Islet of Langerhans (tissue), 1 donor: ENCODE results near the gene DISP2.

Experiments used
- FAIRE-seq: peaks from one replicate; lab custom pipeline; 2011; peaks lifted over from hg19 to GRCh38; lab: Jason Lieb, UNC

The DISP2 gene

DNA sequence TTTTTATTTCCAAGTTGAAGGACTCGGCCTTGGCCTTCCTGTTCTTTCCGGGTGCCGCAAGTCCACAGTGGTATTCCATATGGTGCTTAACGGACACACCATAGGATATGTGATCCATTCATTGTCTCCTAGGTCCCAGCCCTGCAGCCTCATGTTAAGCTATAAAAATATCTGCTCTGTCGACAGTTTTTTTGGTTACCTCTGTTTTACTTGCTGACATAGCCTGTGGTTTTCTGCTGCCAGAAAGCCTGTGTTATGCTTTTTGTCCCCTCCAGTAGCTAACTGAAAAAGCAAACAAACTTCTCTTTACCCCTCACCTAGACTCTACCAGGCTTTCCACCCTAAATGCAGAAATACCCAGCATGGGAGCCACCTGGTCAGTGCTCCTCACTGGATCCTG, 29.3 kb upstream of the DISP2 start:
- FAIRE-seq = no peak

DNA sequence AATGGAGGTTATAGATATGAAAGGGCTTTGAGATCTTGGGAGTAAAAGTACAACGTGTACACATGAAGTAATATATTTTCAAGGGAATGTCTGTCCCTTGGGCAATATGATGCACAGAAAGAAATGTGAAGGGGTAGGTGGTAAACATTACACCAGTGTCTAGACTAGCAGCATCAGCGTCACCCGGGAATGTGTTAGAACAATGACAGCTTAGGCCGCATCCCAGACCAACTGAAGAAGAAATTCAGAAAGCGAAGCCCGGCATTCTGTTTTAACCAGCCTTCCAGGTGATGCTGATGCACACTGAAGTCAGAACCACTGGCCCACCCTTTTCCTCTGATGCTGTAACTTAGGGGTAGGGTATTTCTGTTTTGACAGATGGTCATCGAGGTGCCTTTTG, 28.2 kb upstream of the DISP2 start:
- no peak for FAIRE-seq

DNA sequence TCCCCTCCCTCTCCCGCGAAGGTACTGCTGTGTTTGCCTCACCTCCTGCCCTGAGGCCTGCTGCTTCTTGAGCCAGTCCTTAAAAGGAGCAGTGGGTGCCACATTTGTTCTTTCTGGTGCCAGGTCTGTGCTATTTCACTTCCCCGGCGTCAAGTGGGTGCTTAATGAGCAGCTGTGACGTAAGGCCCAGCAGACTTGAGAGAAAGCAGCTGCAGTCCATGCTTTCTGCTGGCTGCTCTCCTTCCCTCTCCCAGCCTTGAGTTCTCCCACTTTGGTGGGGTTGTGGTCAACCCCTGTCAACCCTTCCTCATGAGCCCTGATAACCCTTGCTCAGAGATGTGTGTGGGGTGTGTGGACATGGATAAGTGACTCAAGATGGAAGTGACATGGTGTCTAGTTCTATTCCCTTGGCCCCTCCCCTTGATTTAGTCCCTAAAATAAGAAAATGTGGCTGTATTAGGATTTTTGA, 27.6 kb upstream of the DISP2 start:
- no peak for FAIRE-seq

DNA sequence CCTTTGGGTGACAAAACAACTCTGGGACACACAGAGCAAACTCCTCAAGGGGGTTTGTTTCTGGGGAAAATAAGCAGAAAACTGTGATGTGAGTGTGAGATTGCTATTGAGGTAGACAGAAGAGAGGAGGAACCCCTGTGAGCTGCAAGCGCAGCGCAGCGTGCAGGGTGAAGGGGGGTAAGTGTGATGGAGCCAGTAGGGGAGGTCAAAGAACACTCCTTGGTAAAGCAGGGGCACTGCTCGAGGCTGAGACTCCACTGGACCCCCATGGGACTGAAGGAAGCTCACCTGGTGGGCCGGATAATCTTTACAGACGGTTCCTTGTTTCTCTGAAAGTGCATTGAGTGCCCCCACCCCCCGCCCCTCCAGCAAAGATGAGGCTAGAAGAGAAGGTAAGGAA, 27.0 kb upstream of the DISP2 start:
- FAIRE-seq = no peak

DNA sequence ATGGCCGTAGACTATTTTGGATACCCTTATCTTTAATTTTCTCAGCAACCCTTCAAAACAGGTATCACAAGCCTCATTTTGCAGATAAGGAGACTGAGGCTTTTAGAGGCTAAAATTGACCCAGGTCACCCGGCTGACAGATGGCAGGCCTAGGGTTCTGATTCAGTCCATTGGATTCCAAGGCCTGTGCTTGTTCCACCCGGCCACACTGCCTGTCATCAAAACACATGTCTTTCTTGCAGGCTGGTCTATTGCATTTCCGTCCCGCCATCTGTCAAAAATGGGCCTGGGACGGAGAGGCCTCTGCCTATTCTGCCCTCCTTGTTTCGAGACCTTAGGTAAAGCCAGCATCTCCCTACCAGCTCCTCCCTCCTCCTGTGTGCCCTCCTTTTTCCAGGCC, 26.4 kb upstream of the DISP2 start:
- FAIRE-seq = no peak

DNA sequence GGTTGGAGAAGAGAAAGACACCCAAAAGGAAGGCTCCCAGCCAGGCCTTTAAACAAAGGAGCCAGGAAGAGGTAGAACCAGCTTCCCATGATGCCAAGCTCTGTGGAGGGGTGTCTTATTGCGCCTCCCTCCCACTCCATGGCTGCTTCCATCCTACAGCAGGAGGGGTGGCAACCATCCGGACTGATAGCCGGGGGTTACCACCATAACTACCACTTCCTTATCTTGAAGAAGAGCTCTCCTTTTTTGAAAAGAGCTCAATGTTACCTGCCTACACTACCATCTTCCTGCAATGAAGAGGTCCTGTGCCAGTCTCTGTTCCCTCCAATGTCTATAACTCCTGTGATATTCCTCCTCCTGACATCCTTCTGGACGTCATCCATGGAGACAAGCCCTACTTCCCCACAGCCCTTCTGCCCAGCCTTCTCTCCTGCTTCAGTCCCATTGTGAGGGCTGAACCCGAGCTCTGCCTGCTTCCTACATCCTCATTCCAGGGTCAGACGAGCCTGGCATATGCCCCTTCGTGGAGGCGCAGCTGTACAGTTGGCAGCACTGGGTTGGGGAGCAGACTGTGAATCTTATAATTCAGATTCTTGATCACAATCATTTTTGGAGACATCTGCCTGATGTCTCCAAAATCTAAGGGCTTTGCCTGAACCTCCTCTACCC, 25.8 kb upstream of the DISP2 start:
- no peak for FAIRE-seq

DNA sequence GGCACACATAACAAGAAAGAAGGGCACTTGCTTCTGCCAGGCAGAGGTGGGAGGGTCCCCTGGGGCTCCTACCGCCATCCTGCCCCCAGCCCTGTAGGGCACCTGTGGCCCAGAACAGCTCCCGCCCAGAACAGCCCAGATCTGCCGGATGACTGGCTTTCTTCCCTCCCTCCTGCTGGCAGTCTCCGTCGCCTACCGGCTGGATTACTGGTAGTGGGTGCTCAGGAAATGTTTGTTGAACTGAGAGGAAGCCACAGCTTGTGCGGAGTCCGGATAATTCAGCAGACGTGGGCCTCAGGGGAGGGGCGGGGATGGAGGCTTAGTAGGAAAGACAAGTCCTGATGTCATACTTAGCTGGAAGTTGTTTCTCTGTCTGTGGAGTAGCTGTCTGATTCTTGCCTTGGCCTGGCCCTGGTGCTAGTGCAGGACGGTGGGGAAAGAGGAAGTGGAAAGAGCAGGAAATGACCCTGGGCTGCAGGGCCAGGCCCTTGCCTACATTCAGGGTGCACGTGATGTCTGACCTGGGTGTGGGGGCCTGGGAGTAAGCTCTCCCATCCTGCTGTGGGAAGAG, 24.0 kb upstream of the DISP2 start:
- no peak for FAIRE-seq

DNA sequence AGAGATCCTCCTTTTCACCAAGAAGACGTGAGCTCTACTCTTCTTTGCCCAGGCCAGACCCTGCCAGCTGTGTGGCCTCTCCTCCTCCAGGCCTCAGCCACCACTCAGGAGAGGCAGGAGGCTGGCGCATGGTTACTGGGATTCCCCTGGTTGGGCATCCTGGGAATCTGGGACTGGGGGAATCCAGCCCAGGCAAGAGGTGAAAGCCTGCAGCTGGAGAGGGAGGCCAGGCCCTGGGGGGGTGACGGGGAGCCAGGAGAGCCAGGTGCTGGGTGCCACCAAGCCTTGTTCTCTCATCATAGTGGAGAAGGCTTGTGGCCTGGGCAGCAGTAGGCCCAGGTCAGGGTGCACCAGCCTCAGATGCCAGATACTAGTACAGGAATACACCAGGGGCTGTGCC, 23.5 kb upstream of the DISP2 start:
- FAIRE-seq = no peak

DNA sequence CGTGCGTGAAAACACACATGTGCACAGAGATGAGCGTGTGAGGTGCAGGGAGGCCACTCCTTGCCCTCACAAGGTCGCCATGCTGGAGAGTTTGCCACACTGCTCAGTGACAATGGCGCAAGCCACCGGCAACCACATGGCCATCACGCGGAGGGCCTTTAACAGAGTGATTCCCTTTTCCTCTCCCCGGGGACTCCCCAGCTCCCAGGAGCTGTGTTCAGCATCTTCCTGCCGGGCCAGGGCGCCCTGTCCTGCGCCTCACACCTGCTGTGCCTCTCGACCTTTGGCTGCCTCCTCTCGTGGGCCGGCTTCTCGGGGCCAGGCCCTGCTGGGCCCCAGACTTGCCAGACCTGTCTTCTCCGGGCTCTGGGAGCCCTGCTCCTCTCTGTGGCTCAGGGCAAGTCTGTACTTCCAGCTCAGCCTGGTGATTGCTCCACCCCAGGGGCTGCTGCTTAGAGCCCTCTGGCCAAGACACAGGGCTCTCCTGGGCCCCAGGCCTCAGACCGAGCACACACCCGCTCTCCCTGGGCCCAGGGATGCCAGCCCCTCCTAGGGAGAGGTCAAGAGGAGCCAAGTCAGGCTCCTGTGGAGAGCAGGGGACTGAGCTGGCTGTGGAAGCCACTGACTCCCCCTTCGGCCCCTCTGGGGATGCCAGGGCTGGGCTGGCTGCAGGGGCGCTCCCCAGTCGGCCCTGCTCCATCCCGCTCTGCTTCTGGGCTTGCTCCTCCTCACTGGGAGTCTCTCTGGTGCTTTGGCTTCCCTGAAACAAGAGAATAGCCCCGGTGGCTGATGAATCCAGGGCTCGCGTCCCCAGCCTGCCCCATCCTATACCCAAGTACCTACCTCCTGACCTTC, 22.9 kb upstream of the DISP2 start:
- FAIRE-seq = no peak

DNA sequence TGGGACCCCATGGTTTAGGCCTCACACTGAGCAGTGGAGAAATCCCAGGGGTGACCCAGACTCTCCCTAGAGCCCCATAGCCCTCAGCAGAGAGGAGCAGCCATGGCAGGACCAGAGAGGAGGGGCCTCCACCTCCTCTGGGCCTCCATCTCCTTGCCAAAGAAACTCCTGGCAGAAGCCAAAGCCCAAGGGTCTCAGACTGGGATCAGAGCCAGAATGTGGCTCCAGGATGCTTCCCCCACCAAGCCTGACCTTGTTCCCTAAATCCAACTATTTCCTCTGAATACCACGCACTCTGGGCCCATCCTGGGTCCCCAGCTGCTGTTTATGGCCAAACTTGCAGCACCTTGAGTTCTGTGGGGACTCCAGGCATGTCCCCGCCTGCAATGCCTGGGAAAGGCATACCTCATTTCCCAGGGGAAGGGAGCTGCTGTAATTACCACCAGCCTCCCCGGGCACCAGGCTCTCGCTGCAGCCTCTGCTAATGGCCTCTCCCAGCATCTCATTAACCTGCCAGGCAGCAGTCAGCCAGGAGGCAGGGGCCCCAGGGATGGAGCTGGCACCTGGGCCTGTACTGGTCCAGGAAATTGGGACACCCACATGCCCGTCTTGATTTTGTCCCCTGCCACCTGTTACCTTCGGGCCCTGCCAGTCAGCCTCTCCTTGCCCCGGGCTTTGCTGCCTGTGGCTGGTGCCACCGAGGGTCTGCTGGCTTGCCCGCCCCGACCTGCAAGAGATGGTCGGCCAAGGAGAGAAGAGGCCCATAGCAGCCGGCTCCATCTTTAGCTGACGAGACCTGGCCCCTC, 21.9 kb upstream of the DISP2 start:
- FAIRE-seq = no peak

DNA sequence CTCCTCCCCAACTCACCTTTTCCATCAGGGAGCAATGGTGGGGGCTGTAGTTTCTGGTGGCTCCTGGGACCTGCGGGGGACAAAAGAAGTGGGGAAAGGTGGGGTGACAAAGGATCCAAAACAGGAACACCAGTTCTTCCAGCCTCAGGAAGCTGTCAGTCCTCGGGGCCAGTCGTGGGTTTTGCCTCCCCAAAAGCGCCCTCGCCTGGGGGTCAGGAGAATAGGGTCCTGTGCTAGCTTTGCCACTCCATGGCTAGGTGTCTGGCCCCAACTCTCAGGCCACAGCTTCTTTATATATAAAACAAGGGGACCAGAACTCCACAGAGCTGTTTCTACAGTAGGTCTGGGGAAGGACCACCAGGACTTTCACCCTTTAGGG, 21.3 kb upstream of the DISP2 start:
- no peak for FAIRE-seq

DNA sequence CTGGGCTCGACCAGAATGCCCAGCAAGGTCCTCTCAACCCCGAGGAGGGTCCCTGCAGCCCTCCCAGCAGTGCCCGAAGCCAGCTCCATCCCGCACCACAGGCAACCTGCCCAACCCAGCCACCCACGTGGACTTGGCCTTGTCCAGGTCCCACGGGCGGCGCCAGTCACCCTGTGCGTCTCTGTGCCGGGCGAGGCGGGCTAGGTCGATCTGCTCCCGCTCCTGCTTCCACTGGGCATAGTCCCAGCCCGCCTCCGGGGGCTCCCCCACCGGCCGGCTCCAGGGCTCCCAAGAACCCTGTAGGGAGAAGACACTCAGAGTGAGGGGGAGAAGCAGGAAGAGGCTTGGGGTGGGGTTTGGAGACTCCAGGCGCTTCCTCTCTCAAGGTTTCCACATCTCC, 20.4 kb upstream of the DISP2 start:
- no peak for FAIRE-seq

DNA sequence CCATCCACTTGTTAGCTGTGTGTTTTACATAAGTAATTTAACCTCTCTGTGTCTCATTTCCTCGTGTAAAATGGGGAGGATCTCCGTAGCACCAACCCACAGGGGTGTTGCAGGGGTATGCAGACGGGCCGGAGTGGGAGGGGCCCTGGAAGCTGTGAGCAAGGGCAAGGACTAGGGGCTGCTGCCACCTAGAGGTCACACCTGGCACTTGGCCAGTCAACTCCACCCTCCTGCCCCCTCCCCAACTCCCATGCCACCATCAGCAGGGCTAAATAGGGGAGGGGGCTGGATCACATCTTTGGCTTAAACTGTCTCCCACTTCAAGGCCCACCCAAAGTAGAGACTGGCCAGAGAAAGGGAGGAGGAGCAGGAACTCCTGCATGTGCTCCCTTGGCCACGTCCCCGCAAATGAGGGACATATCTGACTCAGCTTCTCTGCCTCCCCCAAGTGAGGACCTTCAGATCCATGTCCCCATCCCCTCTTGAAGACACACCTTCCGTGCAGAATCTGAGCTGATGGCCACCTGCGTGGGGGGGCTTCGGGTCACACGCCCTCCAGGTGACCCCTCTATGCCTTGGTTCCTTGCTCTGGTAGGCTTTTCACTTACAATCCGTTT, 19.9 kb upstream of the DISP2 start:
- no peak for FAIRE-seq

DNA sequence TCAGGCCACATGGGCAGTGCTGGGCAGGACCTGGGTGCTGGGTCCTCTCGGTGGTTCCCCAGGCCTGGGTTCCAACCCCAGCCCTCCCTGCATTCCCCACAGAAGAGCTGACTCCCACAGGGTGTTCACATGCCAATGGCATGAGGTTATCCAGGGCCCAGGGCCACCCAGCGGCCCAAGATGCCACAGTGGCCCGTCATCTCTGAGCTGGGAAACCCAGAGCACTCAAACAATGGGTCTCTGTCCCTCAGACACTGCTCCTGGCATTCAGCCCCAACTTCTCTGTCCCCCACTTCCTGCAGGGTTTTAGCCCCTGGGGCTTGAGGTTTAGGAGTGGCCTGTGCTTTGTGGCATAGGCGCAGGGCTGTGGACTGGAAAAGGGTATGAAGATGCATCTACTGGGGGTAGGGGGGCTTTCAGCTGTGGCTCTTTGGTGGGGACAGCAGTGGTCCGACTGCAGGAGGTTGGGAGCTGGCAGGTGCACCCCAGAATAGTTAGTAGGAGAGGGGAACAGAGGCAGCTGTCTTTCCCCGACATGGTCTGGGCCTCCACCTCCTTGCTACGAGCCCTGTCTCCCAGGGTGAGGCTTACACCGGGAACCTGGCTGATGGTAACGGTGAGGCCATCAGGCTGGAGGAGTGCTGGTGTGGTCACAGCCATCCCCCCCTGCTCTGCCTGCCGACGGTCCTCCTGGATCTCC, 18.9 kb upstream of the DISP2 start:
- FAIRE-seq = no peak

DNA sequence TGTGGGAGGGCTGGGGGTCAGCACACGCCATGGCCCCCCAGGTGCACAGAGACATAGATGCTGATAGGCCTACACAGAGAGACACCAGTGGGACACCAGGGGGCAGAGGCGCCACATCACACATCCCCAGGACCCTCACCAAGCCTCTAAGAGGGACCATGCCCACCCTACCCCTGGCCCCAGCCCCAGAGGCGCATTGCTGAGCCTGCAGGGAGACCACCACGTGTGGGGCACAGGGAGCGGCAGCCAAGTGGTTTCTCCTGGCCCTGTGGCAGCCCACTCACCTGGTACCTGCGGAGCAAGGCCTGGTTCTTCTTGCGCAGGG, 18.4 kb upstream of the DISP2 start:
- FAIRE-seq = no peak

DNA sequence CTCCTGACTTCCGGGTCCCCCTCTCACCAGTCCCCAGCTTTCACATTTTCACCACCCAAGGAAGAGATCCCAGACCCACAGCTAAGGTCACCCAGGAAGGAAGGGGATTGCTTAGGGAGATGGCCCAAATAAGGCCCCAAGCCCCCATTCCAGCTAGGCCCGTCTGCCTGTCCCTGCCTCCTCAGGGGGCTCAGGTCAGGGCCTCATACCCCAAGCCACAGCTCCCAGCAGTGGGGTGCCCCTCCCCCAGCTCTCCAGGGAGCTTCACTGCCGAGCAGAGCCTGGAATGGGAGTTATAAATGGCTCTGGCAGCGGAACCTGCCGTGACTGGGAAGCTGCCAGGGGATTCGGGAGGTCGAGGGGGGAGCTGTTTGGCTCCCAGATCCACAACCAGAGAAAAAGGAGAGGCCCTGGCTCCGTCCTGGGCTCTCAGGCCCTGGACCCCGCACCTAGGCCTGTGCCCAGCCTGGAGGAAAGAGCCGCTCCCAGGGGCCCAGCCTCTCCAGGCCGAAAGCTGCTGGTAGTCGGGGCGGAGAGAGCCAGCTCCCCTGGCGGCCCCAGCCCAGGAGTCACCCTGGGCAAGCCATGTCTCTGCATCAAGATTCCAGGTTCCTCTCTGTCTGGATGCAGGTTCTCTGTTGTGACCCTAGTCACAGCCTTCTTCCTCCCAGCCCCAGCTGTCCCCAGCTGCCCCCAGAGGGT, 17.8 kb upstream of the DISP2 start:
- FAIRE-seq = no peak

DNA sequence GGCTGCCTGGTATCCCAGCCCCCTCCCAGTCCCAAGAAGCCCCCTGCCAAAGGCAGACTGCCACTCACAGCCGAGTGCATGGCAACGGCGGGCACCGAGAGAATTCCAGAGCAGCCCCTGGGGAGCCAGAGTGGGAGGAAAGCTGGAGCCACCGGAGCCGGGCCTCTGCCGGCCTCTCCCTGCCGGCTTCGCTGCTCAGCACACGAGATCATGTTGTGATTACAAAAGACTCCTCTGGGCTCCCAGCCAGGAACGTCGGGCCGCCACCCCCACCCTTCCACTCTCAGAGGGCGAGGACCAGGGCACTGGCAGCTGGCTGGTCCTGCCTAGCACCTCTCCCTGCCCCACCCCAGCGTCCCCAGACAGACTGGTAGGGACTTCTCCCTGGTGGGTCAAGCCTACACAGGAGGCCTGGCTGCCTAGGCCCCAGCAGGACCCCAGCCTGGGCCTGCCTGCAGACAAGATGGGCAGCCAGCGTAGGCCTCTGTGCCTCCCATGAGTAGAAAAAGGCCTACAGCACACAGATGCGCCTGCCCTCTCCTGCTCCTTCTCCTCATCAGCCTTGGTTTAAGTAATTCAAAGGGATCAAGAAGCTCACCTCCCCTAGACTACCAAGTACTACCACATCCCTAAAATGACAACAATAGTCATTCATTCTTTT, 17.1 kb upstream of the DISP2 start, which contains the start of gene CCDC9B:
Gene CCDC9B (minus strand): TSS at position 200 of the 661 bp plus-strand sequence. CDS start 120 bp downstream, at position 80.
- FAIRE-seq = no peak

DNA sequence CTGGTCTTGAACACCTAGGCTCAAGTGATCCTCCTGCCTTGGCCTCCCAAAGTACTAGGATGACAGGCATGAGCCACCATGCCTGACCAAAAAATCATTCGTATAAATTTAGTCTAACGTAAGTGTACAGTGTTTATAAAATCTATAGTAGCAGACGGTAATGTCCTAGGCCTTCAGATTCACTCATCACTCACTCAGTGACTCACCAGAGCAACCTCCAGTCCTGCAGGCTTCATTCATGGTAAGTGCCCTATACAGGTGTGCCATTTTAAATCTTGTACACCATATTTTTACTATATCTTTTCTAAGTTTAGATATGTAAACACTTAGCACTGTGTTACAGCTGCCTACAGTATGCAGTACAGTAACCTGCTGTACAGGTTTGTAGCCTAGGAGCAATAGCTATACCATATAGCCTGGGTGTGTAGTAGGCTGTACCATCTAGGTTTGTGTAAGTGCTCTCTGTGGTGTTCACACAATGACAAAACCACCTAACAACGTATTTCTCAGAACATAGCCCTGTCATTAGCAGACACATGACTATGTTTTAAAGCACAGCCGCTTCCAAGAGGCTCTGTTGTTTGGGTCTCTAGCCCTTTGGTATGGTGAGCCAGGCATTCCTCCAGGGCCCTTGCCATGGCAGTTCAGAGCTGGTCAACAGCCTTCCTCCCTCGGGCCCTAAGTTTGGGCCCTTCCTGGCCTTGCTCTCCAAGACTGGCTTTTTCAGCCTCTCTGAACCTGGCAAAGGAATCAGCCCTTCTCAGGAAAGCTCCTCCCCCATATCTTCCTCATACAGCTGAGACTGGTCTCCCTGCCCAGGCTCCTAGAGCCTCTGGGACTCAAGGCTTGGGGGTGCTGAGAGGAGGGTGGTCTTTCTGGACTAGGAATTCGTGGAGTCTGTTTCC, 15.4 kb upstream of the DISP2 start:
- FAIRE-seq = no peak

DNA sequence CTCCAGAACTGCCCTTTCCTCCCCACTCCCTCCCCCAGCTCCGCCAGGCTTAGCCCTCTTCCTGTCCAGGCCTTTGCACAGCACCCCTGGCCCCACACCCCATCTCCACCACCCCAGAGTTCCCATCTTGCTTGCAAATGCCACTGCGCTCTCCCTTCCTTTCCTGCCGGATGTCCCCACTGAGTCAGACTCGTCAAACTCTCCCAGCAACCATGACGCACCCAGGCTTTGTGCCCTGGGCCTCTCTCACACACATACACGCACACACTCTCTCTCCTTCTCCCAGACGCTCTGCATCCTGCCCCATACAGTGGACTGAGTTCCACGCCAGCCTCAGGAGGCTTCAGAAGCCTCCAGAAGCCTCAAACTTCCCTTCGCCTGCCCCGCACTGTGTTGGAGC, 14.5 kb upstream of the DISP2 start:
- no peak for FAIRE-seq
